Endothelial cell of umbilical vein (primary cell): ENCODE measurements around the gene FOSL2. TPM values are rescaled to one million over a fixed set of nuclear protein-coding genes. Genes with fewer than 3 reads are reported as not detected.

Experiments used
- BruUV-seq: library from RNA; stranded (reverse); fragments of 400-500 nt; replicated peaks from 2 replicates; lab custom pipeline; 2021; lab: Mats Ljungman, UMichigan
- CTCF ChIA-PET: fragments of 300-600, 350-600 bp; sonication (Branson Sonifier 250); formaldehyde crosslinking; loops from one replicate; lab custom pipeline; 2021; ENCODE audit warnings: antibody characterized with exemption, inconsistent platforms; lab: Charles Lee
- POLR2A ChIA-PET: fragments of 300-600, 350-600 bp; sonication (Branson Sonifier 250); formaldehyde crosslinking; loops from one replicate; lab custom pipeline; 2021; ENCODE audit warnings: antibody characterized with exemption, inconsistent platforms; lab: Charles Lee
- DNase-seq: peaks from one replicate; pipeline ENCODE4 v3.0.0-alpha.2; 2011; ENCODE audit warnings: low read depth, low spot score
- FAIRE-seq: peaks from 2 replicates; lab custom pipeline; 2011; peaks lifted over from hg19 to GRCh38; lab: Jason Lieb, UNC
- H2AFZ ChIP-seq: 2 replicates; pipeline ENCODE4 v1.6.0; 2012; ENCODE audit warnings: low read depth, low read length, control low read depth, inconsistent platforms
- H3K27ac ChIP-seq: 2 replicates; pipeline ENCODE4 v1.5.1; 2011; ENCODE audit warnings: low read depth, mild to moderate bottlenecking, control low read depth, low read length, moderate library complexity; ENCODE audit not compliant: insufficient read depth
- H3K27me3 ChIP-seq, 2 experiments: 2 replicates each; pipeline versions ENCODE4 v1.6.0 to v1.6.1; 2011; ENCODE audit warnings: low read length in 2 of 2, mixed read lengths in 1 of 2; ENCODE audit not compliant: control insufficient read depth in 2 of 2, insufficient read depth in 2 of 2
- H3K36me3 ChIP-seq, 2 experiments: 2 replicates in 1 of 2; 3 replicates in 1 of 2; pipeline ENCODE4 v1.5.1; 2011; ENCODE audit warnings: low read length in 2 of 2, mild to moderate bottlenecking in 1 of 2, moderate library complexity in 1 of 2; ENCODE audit not compliant: control insufficient read depth in 2 of 2, insufficient read depth in 2 of 2; ENCODE audit errors: extremely low read depth in 1 of 2
- H3K4me1 ChIP-seq: 3 replicates; pipeline ENCODE4 v1.5.1; 2011; ENCODE audit warnings: mild to moderate bottlenecking, low read length; ENCODE audit not compliant: control insufficient read depth, insufficient read depth; ENCODE audit errors: extremely low read depth
- H3K4me2 ChIP-seq: 2 replicates; pipeline ENCODE4 v1.6.1; 2011; ENCODE audit warnings: low read length, control low read depth, mixed read lengths; ENCODE audit not compliant: insufficient read depth
- H3K4me3 ChIP-seq, 3 experiments: fragments of 200-600 bp in 1 of 3; sonication (generic), shearing (Covaris generic) in 1 of 3; replicated peaks in 1 of 3; 2 replicates each; pipeline ENCODE4 v1.5.1; 2011 to 2016; ENCODE audit warnings: control low read depth in 3 of 3, low read length in 3 of 3, mild to moderate bottlenecking in 2 of 3, inconsistent platforms in 1 of 3, low read depth in 1 of 3, moderate library complexity in 1 of 3; ENCODE audit not compliant: insufficient read depth in 1 of 3
- H3K79me2 ChIP-seq: 2 replicates; pipeline ENCODE4 v1.6.0; 2012; ENCODE audit warnings: low read length, inconsistent platforms; ENCODE audit not compliant: control insufficient read depth, insufficient read depth
- H3K9ac ChIP-seq: replicated peaks from 2 replicates; pipeline ENCODE3; 2011; ENCODE audit warnings: low read length, control low read depth; ENCODE audit not compliant: insufficient read depth; ENCODE audit errors: extremely low read depth
- H3K9me1 ChIP-seq: replicated peaks from 3 replicates; pipeline ENCODE4 v1.6.0; 2011; ENCODE audit warnings: mild to moderate bottlenecking, low read length; ENCODE audit not compliant: control insufficient read depth, insufficient read depth; ENCODE audit errors: extremely low read depth
- H3K9me3 ChIP-seq: replicated peaks from 2 replicates; pipeline ENCODE4 v1.5.1; 2012; ENCODE audit warnings: low read length, inconsistent platforms; ENCODE audit not compliant: control insufficient read depth, insufficient read depth
- H4K20me1 ChIP-seq: replicated peaks from 2 replicates; pipeline ENCODE3; 2011; ENCODE audit warnings: mild to moderate bottlenecking, low read length; ENCODE audit not compliant: control insufficient read depth, insufficient read depth; ENCODE audit errors: extremely low read depth
- EZH2 ChIP-seq: IDR thresholded peaks from 2 replicates; pipeline ENCODE4 v1.6.1; 2012; ENCODE audit warnings: borderline replicate concordance, low read depth, mild to moderate bottlenecking, moderate library complexity, low read length, inconsistent platforms; ENCODE audit not compliant: severe bottlenecking
- FOS ChIP-seq: IDR thresholded peaks from 2 replicates; pipeline ENCODE4 v1.6.1; 2011; ENCODE audit warnings: mild to moderate bottlenecking, low read length, moderate library complexity, borderline replicate concordance; ENCODE audit not compliant: insufficient read depth
- GATA2 ChIP-seq: IDR thresholded peaks from 2 replicates; pipeline ENCODE4 v1.7.0; 2011; ENCODE audit warnings: low read depth, mild to moderate bottlenecking, moderate library complexity, mixed read lengths, low read length; ENCODE audit not compliant: insufficient read length, insufficient read depth
- JUN ChIP-seq: IDR thresholded peaks from 2 replicates; pipeline ENCODE4 v1.6.1; 2011; ENCODE audit warnings: borderline replicate concordance, low read depth; ENCODE audit not compliant: insufficient read length, insufficient read depth
- MAX ChIP-seq: IDR thresholded peaks from 2 replicates; pipeline ENCODE4 v1.6.1; 2011; ENCODE audit not compliant: insufficient read depth, insufficient read length
- MYC ChIP-seq: IDR thresholded peaks from one replicate; pipeline ENCODE4 v1.6.1; 2011; ENCODE audit warnings: mild to moderate bottlenecking, low read depth, low read length
- POLR2A ChIP-seq: IDR thresholded peaks from 2 replicates; pipeline ENCODE4 v1.6.1; 2012; ENCODE audit warnings: low read depth, mild to moderate bottlenecking, control low read depth, low read length
- dilution Hi-C: fragments of 300-500 bp; cut with MboI; formaldehyde crosslinking; loops from one replicate; pipeline ENCODE4 v1.15.0; 2019; ENCODE audit warnings: low sequenced_read_pairs; ENCODE audit not compliant: extremely low pct_ligation_motif_present
- intact Hi-C: fragments of 100-400 bp; cut with micrococcal nuclease; formaldehyde crosslinking; loops from one replicate; pipeline ENCODE4 v1.10.0; 2022
- polyA plus RNA-seq, 4 experiments: library from polyadenylated mRNA; depleted of rRNA in 3 of 4; stranded (reverse) in 3 of 4; unstranded in 1 of 4; fragments of >200 nt; gene quantifications; 2 replicates each; pipeline versions ENCODE4 v1.2.1 to v1.2.3, GENCODE V29; 2011 to 2012; ENCODE audit warnings: missing spikeins in 1 of 4
- total RNA-seq: library from RNA; stranded (reverse); gene quantifications from 2 replicates; pipeline ENCODE4 v1.2.3, GENCODE V29; 2021
- TF ChIP-seq, protein P1 (sequence below), 2 donors: IDR thresholded peaks; 1 replicate in 1 of 2; 2 replicates in 1 of 2; pipeline ENCODE4 v1.5.1; 2011; ENCODE audit warnings: low read length in 2 of 2, mild to moderate bottlenecking in 2 of 2, moderate library complexity in 2 of 2, control low read depth in 1 of 2, inconsistent platforms in 1 of 2, low read depth in 1 of 2; ENCODE audit not compliant: insufficient read depth in 1 of 2; ENCODE audit errors: extremely low read depth in 1 of 2

FOSL2 gene
- total and polyA plus RNA-seq, 2 donors (not counting 3 experiments of a cell fraction or from before 2014, with no cell fraction given), result 43.9 to 85.3 TPM

GRCh38 chr2:28427741-28428415 is 35.2 kb downstream of the FOSL2 start:
- DNase-seq (no peak), FAIRE-seq (no peak)
- Histone ChIP-seq H3K27ac (no peak overlapping the region), H3K4me2 (no peak overlapping the region), H3K79me2 (no peaks in the 10 kb centered on the region), H3K9ac (no peak overlapping the region), H3K9me3 (no peaks in the 10 kb centered on the region), H3K9me1 (no peaks in the 10 kb centered on the region), H2AFZ (no peak overlapping the region), H3K27me3 (no peaks in the 10 kb centered on the region), H4K20me1 (no peaks in the 10 kb centered on the region), H3K4me1 (peaks cover 14% of the 10 kb centered on the region), H3K36me3 (no peaks in the 10 kb centered on the region), H3K4me3 (no peak overlapping the region)
- intact Hi-C loops (no loop called here), dilution Hi-C loops (no loop called here)
- TF ChIP-seq, protein P1, sequence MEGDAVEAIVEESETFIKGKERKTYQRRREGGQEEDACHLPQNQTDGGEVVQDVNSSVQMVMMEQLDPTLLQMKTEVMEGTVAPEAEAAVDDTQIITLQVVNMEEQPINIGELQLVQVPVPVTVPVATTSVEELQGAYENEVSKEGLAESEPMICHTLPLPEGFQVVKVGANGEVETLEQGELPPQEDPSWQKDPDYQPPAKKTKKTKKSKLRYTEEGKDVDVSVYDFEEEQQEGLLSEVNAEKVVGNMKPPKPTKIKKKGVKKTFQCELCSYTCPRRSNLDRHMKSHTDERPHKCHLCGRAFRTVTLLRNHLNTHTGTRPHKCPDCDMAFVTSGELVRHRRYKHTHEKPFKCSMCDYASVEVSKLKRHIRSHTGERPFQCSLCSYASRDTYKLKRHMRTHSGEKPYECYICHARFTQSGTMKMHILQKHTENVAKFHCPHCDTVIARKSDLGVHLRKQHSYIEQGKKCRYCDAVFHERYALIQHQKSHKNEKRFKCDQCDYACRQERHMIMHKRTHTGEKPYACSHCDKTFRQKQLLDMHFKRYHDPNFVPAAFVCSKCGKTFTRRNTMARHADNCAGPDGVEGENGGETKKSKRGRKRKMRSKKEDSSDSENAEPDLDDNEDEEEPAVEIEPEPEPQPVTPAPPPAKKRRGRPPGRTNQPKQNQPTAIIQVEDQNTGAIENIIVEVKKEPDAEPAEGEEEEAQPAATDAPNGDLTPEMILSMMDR (IDR thresholded peaks at IDR 0.05; ENCODE audit: extremely low read depth in 1 of 2, insufficient read depth in 1 of 2, low read depth in 1 of 2, low read length in 2 of 2), result no peak
- TF ChIP-seq POLR2A (no peak), FOS (no peak)
- ChIA-PET CTCF (interaction anchor here (1.0 to 1.4 kb wide), 4 partner anchors 9 to 716 kb away, joined by 3 read pairs; no protein-coding TSS in a partner anchor), POLR2A (no interaction called here)
- BruUV-seq, result no TSS peak

DNA sequence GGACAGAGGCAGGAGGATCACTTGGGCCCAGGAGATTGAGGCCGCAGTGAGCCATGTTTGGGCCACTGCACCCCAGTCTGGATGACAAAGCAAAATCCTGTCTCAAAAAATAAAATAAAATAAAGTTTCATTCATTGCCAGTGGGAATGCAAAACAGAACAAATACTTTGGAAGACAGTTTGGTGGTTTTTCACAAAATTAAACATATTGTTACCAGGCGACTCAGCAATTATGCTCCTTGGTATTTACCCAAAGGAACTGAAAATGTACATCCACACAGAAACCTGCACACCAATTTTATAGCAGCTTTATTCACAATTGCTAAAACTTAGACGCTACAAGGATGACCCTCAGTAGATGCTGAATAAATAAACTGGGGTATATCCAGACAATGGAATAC is 35.8 kb downstream of the FOSL2 start:
- H3K4me3 ChIP-seq, result no peak overlapping the region
- H3K4me1 ChIP-seq, result peaks cover 9% of the 10 kb centered on the region
- CTCF ChIA-PET, result interaction anchor here (1.1 to 1.4 kb wide), 3 partner anchors 8 to 716 kb away, joined by 3 read pairs; no protein-coding TSS in a partner anchor
- no peaks in the 10 kb centered on the region for H3K79me2 ChIP-seq
- FAIRE-seq (no peak), DNase-seq (no peak)
- POLR2A ChIA-PET, result no interaction called here
- BruUV-seq, result no TSS peak
- no peaks in the 10 kb centered on the region for H3K27me3 ChIP-seq
- intact Hi-C loops (no loop called here), dilution Hi-C loops (no loop called here)
- TF ChIP-seq EZH2, result no peak
- no peak for TF ChIP-seq FOS
- TF ChIP-seq MAX, result no peak
- no peak for TF ChIP-seq JUN
- no peak for TF ChIP-seq MYC
- TF ChIP-seq POLR2A, result no peak
- no peak for TF ChIP-seq GATA2
- no peak overlapping the region for H3K4me2 ChIP-seq
- no peak overlapping the region for H3K27ac ChIP-seq
- H3K9me1 ChIP-seq, result no peaks in the 10 kb centered on the region
- no peaks in the 10 kb centered on the region for H3K36me3 ChIP-seq
- no peaks in the 10 kb centered on the region for H4K20me1 ChIP-seq
- no peak overlapping the region for H2AFZ ChIP-seq
- no peaks in the 10 kb centered on the region for H3K9me3 ChIP-seq
- no peak overlapping the region for H3K9ac ChIP-seq
